K562 (cell line): Measurements from ENCODE around the gene INPP5K.

ENCODE experiments used
- CTCF ChIP-seq, 3 experiments: IDR thresholded peaks in 2 of 3; conservative IDR thresholded peaks in 1 of 3; 2 replicates each; pipeline ENCODE4 v1.5.1; 2011 to 2012; ENCODE audit warnings: low read length in 3 of 3, mild to moderate bottlenecking in 3 of 3, control low read depth in 2 of 3, improper control_type of control experiment in 1 of 3, inconsistent platforms in 1 of 3, low read depth in 1 of 3, mixed read lengths in 1 of 3, moderate library complexity in 1 of 3; ENCODE audit not compliant: insufficient read depth in 2 of 3
- TF ChIP-seq, protein P1 (sequence below): sonication (generic); formaldehyde crosslinking; IDR thresholded peaks from 2 replicates; pipeline ENCODE4 v1.8.0; 2023; ENCODE audit warnings: missing genetic modification reagents, mild to moderate bottlenecking, borderline replicate concordance

- TF ChIP-seq CTCF (IDR thresholded peaks at IDR 0.05 in 2 of 3, conservative IDR thresholded peaks at IDR 0.05 in 1 of 3; ENCODE audit: insufficient read depth in 2 of 3, low read depth in 1 of 3, low read length in 3 of 3), result no peak
- TF ChIP-seq, protein P1, sequence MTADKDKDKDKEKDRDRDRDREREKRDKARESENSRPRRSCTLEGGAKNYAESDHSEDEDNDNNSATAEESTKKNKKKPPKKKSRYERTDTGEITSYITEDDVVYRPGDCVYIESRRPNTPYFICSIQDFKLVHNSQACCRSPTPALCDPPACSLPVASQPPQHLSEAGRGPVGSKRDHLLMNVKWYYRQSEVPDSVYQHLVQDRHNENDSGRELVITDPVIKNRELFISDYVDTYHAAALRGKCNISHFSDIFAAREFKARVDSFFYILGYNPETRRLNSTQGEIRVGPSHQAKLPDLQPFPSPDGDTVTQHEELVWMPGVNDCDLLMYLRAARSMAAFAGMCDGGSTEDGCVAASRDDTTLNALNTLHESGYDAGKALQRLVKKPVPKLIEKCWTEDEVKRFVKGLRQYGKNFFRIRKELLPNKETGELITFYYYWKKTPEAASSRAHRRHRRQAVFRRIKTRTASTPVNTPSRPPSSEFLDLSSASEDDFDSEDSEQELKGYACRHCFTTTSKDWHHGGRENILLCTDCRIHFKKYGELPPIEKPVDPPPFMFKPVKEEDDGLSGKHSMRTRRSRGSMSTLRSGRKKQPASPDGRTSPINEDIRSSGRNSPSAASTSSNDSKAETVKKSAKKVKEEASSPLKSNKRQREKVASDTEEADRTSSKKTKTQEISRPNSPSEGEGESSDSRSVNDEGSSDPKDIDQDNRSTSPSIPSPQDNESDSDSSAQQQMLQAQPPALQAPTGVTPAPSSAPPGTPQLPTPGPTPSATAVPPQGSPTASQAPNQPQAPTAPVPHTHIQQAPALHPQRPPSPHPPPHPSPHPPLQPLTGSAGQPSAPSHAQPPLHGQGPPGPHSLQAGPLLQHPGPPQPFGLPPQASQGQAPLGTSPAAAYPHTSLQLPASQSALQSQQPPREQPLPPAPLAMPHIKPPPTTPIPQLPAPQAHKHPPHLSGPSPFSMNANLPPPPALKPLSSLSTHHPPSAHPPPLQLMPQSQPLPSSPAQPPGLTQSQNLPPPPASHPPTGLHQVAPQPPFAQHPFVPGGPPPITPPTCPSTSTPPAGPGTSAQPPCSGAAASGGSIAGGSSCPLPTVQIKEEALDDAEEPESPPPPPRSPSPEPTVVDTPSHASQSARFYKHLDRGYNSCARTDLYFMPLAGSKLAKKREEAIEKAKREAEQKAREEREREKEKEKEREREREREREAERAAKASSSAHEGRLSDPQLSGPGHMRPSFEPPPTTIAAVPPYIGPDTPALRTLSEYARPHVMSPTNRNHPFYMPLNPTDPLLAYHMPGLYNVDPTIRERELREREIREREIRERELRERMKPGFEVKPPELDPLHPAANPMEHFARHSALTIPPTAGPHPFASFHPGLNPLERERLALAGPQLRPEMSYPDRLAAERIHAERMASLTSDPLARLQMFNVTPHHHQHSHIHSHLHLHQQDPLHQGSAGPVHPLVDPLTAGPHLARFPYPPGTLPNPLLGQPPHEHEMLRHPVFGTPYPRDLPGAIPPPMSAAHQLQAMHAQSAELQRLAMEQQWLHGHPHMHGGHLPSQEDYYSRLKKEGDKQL (CRISPR knock-in tag), result no peak
These were observed 11.5 kb downstream of the INPP5K start for GRCh38 chr17:1504866-1505265.
